Caco-2 (cell line): ENCODE data around the gene RPL38. TPM values are rescaled to one million over a fixed set of nuclear protein-coding genes. Genes with fewer than 3 reads are reported as not detected.

ENCODE experiments used
- BruUV-seq: library from RNA; stranded (reverse); fragments of 400-500 nt; replicated peaks from 2 replicates; lab custom pipeline; 2021; lab: Mats Ljungman, UMichigan
- CTCF ChIA-PET: fragments of 300-600 bp; sonication (Branson Sonifier 250); formaldehyde crosslinking; loops from one replicate; lab custom pipeline; 2022; ENCODE audit warnings: antibody characterized with exemption; lab: Charles Lee
- POLR2A ChIA-PET: fragments of 300-600 bp; sonication (Branson Sonifier 250); formaldehyde crosslinking; loops from one replicate; lab custom pipeline; 2022; ENCODE audit warnings: antibody characterized with exemption; lab: Charles Lee
- DNase-seq, 2 experiments: peaks; one replicate each; pipeline versions ENCODE4 v3.0.0 to v3.0.0-alpha.2; 2020 to 2022
- H3K27me3 ChIP-seq: replicated peaks from 2 replicates; pipeline ENCODE4 v1.6.0; 2011; ENCODE audit warnings: low read length; ENCODE audit not compliant: control insufficient read depth, insufficient read depth
- H3K36me3 ChIP-seq: 2 replicates; pipeline ENCODE4 v1.5.1; 2011; ENCODE audit warnings: low read length; ENCODE audit not compliant: control insufficient read depth, insufficient read depth
- H3K4me1 ChIP-seq: fragments of 250-450 bp; sonication (Bioruptor Pico); 2 replicates; pipeline ENCODE4 v1.5.1; 2020; ENCODE audit warnings: mild to moderate bottlenecking
- H3K4me3 ChIP-seq: 2 replicates; pipeline ENCODE4 v1.5.1; 2011; ENCODE audit warnings: low read depth, mild to moderate bottlenecking, control low read depth, low read length
- H3K9me3 ChIP-seq: fragments of 250-450 bp; sonication (Bioruptor Pico); 2 replicates; pipeline ENCODE4 v1.5.1; 2020; ENCODE audit warnings: mild to moderate bottlenecking, moderate library complexity
- H3K27ac Mint-ChIP-seq: one replicate; pipeline ENCODE4 v1.8.0; 2022; ENCODE audit warnings: mixed read lengths; ENCODE audit not compliant: unreplicated experiment
- H3K27me3 Mint-ChIP-seq: one replicate; pipeline ENCODE4 v1.8.0; 2022; ENCODE audit warnings: mixed read lengths; ENCODE audit not compliant: insufficient read depth, unreplicated experiment
- H3K36me3 Mint-ChIP-seq: one replicate; pipeline ENCODE4 v1.8.0; 2022; ENCODE audit warnings: mild to moderate bottlenecking, mixed read lengths; ENCODE audit not compliant: insufficient read depth, unreplicated experiment
- H3K4me1 Mint-ChIP-seq: one replicate; pipeline ENCODE4 v1.8.0; 2022; ENCODE audit warnings: low read depth, mixed read lengths; ENCODE audit not compliant: unreplicated experiment
- H3K4me3 Mint-ChIP-seq: one replicate; pipeline ENCODE4 v1.8.0; 2022; ENCODE audit warnings: mild to moderate bottlenecking, moderate library complexity, mixed read lengths; ENCODE audit not compliant: unreplicated experiment
- H3K9me3 Mint-ChIP-seq: one replicate; pipeline ENCODE4 v1.8.0; 2022; ENCODE audit warnings: mixed read lengths; ENCODE audit not compliant: unreplicated experiment
- CTCF ChIP-seq, 2 experiments: fragments of 200-600 bp in 1 of 2; IDR thresholded peaks; 1 replicate in 1 of 2; 2 replicates in 1 of 2; pipeline versions ENCODE4 v1.5.1 to v1.8.0; 2011 to 2022; ENCODE audit warnings: antibody characterized with exemption in 1 of 2, control low read depth in 1 of 2, inconsistent platforms in 1 of 2, low read depth in 1 of 2, low read length in 1 of 2, mild to moderate bottlenecking in 1 of 2, moderate library complexity in 1 of 2; ENCODE audit not compliant: insufficient read depth in 1 of 2, severe bottlenecking in 1 of 2, unreplicated experiment in 1 of 2
- intact Hi-C: fragments of 100-400 bp; cut with micrococcal nuclease; formaldehyde crosslinking; loops from one replicate; pipeline ENCODE4 v1.10.0; 2022; ENCODE audit not compliant: unreplicated experiment
- total RNA-seq: library from RNA; stranded (reverse); gene quantifications from 2 replicates; pipeline ENCODE4 v1.2.3, GENCODE V29; 2022

Gene RPL38
- total RNA-seq, 1 experiment from 2014 or later: 1,319 TPM

GRCh38 chr17:74180336-74180735, 23.1 kb upstream of the RPL38 start:
- H3K4me3 Mint-ChIP-seq: no peak overlapping the region
- Histone ChIP-seq H3K9me3 (no peaks in the 10 kb centered on the region), H3K27me3 (no peaks in the 10 kb centered on the region; the same call in none of the 2 replicates), H3K36me3 (no peaks in the 10 kb centered on the region), H3K4me1 (no peaks in the 10 kb centered on the region), H3K4me3 (no peak overlapping the region)
- no peaks in the 10 kb centered on the region for H3K9me3 Mint-ChIP-seq
- H3K27me3 Mint-ChIP-seq: peaks cover 20% of the 10 kb centered on the region
- DNase-seq: no peak
- H3K36me3 Mint-ChIP-seq: peaks cover 4% of the 10 kb centered on the region
- ChIA-PET CTCF (no interaction called here), POLR2A (no interaction called here)
- intact Hi-C loops: no loop called here
- TF ChIP-seq CTCF (IDR thresholded peaks at IDR 0.05; ENCODE audit: insufficient read depth in 1 of 2, low read depth in 1 of 2, low read length in 1 of 2, severe bottlenecking in 1 of 2, unreplicated experiment in 1 of 2): no peak
- BruUV-seq: no TSS peak
- H3K4me1 Mint-ChIP-seq: no peaks in the 10 kb centered on the region
- H3K27ac Mint-ChIP-seq: no peak overlapping the region

GRCh38 chr17:74181341-74181740, 22.1 kb upstream of the RPL38 start:
- no peak overlapping the region for H3K4me3 Mint-ChIP-seq
- peaks cover 3% of the 10 kb centered on the region for H3K36me3 Mint-ChIP-seq
- H3K4me1 Mint-ChIP-seq: no peaks in the 10 kb centered on the region
- H3K4me1 ChIP-seq: 0 out of 2 replicates have a peak, but pooled peaks cover 3% of the 10 kb centered on the region
- peaks cover 26% of the 10 kb centered on the region for H3K27me3 Mint-ChIP-seq
- no peak for TF ChIP-seq CTCF (IDR thresholded peaks at IDR 0.05; ENCODE audit: insufficient read depth in 1 of 2, low read depth in 1 of 2, low read length in 1 of 2, severe bottlenecking in 1 of 2, unreplicated experiment in 1 of 2)
- ChIA-PET POLR2A (no interaction called here), CTCF (no interaction called here)
- DNase-seq: no peak
- H3K9me3 ChIP-seq: no peaks in the 10 kb centered on the region
- BruUV-seq: no TSS peak
- no peaks in the 10 kb centered on the region for H3K27me3 ChIP-seq
- no peak overlapping the region for H3K4me3 ChIP-seq
- H3K36me3 ChIP-seq: no peaks in the 10 kb centered on the region
- no peak overlapping the region for H3K27ac Mint-ChIP-seq
- intact Hi-C loops: no loop called here
- no peaks in the 10 kb centered on the region for H3K9me3 Mint-ChIP-seq

- Histone ChIP-seq H3K36me3 (no peaks in the 10 kb centered on the region), H3K4me3 (no peak overlapping the region), H3K27me3 (no peaks in the 10 kb centered on the region), H3K4me1 (0 out of 2 replicates have a peak, but pooled peaks cover 3% of the 10 kb centered on the region), H3K9me3 (no peaks in the 10 kb centered on the region)
- intact Hi-C loops: no loop called here
- ChIA-PET POLR2A (no interaction called here), CTCF (no interaction called here)
- no peak for TF ChIP-seq CTCF (IDR thresholded peaks at IDR 0.05; ENCODE audit: insufficient read depth in 1 of 2, low read depth in 1 of 2, low read length in 1 of 2, severe bottlenecking in 1 of 2, unreplicated experiment in 1 of 2)
- Mint-ChIP-seq H3K36me3 (no peaks in the 10 kb centered on the region), H3K27ac (no peak overlapping the region), H3K4me3 (no peak overlapping the region), H3K9me3 (no peaks in the 10 kb centered on the region), H3K4me1 (no peaks in the 10 kb centered on the region), H3K27me3 (peaks cover 21% of the 10 kb centered on the region)
- no peak for DNase-seq
- no TSS peak for BruUV-seq
Observed at GRCh38 chr17:74182041-74182723, 21.3 kb upstream of the RPL38 start.
